ENCODE results near the gene CCND1. TPM values are rescaled to one million over a fixed set of nuclear protein-coding genes. Genes with fewer than 3 reads are reported as not detected.

The CCND1 gene
- total and polyA plus RNA-seq, 9 of the 15 experiments (the other 6 are each of a cell fraction or from before 2014, with no cell fraction given) = 0.04 to 23.3 (median 3.8) TPM

DNA sequence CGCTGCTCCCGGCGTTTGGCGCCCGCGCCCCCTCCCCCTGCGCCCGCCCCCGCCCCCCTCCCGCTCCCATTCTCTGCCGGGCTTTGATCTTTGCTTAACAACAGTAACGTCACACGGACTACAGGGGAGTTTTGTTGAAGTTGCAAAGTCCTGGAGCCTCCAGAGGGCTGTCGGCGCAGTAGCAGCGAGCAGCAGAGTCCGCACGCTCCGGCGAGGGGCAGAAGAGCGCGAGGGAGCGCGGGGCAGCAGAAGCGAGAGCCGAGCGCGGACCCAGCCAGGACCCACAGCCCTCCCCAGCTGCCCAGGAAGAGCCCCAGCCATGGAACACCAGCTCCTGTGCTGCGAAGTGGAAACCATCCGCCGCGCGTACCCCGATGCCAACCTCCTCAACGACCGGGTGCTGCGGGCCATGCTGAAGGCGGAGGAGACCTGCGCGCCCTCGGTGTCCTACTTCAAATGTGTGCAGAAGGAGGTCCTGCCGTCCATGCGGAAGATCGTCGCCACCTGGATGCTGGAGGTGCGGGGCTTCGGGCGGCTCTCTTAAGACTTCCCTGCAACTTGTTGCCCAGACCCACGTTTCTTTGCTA, at the start of gene CCND1 (continued):
- TF ChIP-seq, protein P1, sequence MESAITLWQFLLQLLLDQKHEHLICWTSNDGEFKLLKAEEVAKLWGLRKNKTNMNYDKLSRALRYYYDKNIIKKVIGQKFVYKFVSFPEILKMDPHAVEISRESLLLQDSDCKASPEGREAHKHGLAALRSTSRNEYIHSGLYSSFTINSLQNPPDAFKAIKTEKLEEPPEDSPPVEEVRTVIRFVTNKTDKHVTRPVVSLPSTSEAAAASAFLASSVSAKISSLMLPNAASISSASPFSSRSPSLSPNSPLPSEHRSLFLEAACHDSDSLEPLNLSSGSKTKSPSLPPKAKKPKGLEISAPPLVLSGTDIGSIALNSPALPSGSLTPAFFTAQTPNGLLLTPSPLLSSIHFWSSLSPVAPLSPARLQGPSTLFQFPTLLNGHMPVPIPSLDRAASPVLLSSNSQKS (CRISPR knock-in tag; IDR thresholded peaks at IDR 0.05) = no peak
- TF ChIP-seq ZNF347 (CRISPR knock-in tag; IDR thresholded peaks at IDR 0.05; ENCODE audit: low read depth) = no peak
- TF ChIP-seq GTF2F1 (IDR thresholded peaks at IDR 0.05; ENCODE audit: low read depth, low read length) = no peak
- no peak for TF ChIP-seq ZFX (CRISPR knock-in tag; IDR thresholded peaks at IDR 0.05)
- TF ChIP-seq SPI1 (IDR thresholded peaks at IDR 0.05; ENCODE audit: borderline replicate concordance, low read depth, low read length) = no peak
- peak; percentile 41; the same call in 1 of the 2 replicates for TF ChIP-seq SP1 (CRISPR knock-in tag; IDR thresholded peaks at IDR 0.05)
- no peak for TF ChIP-seq ZNF586 (CRISPR knock-in tag; conservative IDR thresholded peaks at IDR 0.05)
- TF ChIP-seq, protein P2, sequence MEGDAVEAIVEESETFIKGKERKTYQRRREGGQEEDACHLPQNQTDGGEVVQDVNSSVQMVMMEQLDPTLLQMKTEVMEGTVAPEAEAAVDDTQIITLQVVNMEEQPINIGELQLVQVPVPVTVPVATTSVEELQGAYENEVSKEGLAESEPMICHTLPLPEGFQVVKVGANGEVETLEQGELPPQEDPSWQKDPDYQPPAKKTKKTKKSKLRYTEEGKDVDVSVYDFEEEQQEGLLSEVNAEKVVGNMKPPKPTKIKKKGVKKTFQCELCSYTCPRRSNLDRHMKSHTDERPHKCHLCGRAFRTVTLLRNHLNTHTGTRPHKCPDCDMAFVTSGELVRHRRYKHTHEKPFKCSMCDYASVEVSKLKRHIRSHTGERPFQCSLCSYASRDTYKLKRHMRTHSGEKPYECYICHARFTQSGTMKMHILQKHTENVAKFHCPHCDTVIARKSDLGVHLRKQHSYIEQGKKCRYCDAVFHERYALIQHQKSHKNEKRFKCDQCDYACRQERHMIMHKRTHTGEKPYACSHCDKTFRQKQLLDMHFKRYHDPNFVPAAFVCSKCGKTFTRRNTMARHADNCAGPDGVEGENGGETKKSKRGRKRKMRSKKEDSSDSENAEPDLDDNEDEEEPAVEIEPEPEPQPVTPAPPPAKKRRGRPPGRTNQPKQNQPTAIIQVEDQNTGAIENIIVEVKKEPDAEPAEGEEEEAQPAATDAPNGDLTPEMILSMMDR (IDR thresholded peaks at IDR 0.05 in 2 of 3, conservative IDR thresholded peaks at IDR 0.05 in 1 of 3; ENCODE audit: insufficient read depth in 2 of 3, low read depth in 1 of 3, low read length in 3 of 3) = peak in 2 of 3 experiments; percentile 36 to 70; a peak in 4 of 6 replicates
- peak in 1 of 3 experiments; percentile 26 for TF ChIP-seq YY1 (IDR thresholded peaks at IDR 0.05; ENCODE audit: borderline replicate concordance in 1 of 3, control insufficient read depth in 1 of 3, extremely low read depth in 1 of 3, insufficient read depth in 3 of 3, insufficient read length in 1 of 3, insufficient replicate concordance in 2 of 3, low read depth in 1 of 3, low read length in 2 of 3)
- TF ChIP-seq RBM25 (IDR thresholded peaks at IDR 0.05; ENCODE audit: low read depth, low read length, severe bottlenecking) = no peak
- no peak for TF ChIP-seq MEIS2 (IDR thresholded peaks at IDR 0.05; ENCODE audit: partially characterized antibody)
- TF ChIP-seq, protein P3, sequence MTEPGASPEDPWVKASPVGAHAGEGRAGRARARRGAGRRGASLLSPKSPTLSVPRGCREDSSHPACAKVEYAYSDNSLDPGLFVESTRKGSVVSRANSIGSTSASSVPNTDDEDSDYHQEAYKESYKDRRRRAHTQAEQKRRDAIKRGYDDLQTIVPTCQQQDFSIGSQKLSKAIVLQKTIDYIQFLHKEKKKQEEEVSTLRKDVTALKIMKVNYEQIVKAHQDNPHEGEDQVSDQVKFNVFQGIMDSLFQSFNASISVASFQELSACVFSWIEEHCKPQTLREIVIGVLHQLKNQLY (CRISPR knock-in tag; conservative IDR thresholded peaks at IDR 0.05) = no peak
- TF ChIP-seq ZBTB7A (IDR thresholded peaks at IDR 0.05; ENCODE audit: borderline replicate concordance, control insufficient read depth, low read depth, low read length) = peak; percentile 64; the same call in 1 of the 2 replicates
- no peak for TF ChIP-seq ZNF77 (CRISPR knock-in tag; IDR thresholded peaks at IDR 0.05)
- TF ChIP-seq HMGN3 (IDR thresholded peaks at IDR 0.05; ENCODE audit: borderline replicate concordance, extremely low read depth, insufficient read length, low read depth, low read length) = no peak
- TF ChIP-seq EZH2 (IDR thresholded peaks at IDR 0.05; ENCODE audit: borderline replicate concordance, low read depth, low read length) = no peak
- TF ChIP-seq, protein P4, sequence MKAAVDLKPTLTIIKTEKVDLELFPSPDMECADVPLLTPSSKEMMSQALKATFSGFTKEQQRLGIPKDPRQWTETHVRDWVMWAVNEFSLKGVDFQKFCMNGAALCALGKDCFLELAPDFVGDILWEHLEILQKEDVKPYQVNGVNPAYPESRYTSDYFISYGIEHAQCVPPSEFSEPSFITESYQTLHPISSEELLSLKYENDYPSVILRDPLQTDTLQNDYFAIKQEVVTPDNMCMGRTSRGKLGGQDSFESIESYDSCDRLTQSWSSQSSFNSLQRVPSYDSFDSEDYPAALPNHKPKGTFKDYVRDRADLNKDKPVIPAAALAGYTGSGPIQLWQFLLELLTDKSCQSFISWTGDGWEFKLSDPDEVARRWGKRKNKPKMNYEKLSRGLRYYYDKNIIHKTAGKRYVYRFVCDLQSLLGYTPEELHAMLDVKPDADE (conservative IDR thresholded peaks at IDR 0.05; ENCODE audit: control insufficient read depth, low read depth, low read length) = no peak; the same call in 1 of the 2 replicates
- TF ChIP-seq SAFB2 (IDR thresholded peaks at IDR 0.05; ENCODE audit: borderline replicate concordance, low read depth, low read length, severe bottlenecking) = no peak
- TF ChIP-seq, protein P5, sequence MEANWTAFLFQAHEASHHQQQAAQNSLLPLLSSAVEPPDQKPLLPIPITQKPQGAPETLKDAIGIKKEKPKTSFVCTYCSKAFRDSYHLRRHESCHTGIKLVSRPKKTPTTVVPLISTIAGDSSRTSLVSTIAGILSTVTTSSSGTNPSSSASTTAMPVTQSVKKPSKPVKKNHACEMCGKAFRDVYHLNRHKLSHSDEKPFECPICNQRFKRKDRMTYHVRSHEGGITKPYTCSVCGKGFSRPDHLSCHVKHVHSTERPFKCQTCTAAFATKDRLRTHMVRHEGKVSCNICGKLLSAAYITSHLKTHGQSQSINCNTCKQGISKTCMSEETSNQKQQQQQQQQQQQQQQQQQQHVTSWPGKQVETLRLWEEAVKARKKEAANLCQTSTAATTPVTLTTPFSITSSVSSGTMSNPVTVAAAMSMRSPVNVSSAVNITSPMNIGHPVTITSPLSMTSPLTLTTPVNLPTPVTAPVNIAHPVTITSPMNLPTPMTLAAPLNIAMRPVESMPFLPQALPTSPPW (CRISPR knock-in tag; IDR thresholded peaks at IDR 0.05) = peak; percentile 93
- no peak for TF ChIP-seq SIN3B (IDR thresholded peaks at IDR 0.05; ENCODE audit: low read depth)
